HG03469 (cell line): ENCODE data around the gene CEP128.

Experiments used
- ATAC-seq: cut with Tn5 transposase; IDR thresholded peaks from one replicate; pipeline ENCODE4 v1.9.1; 2021; ENCODE audit warnings: mild to moderate bottlenecking, moderate library complexity, moderate number of reproducible peaks; ENCODE audit not compliant: unreplicated experiment

CEP128 gene

GRCh38 chr14:80624581-80624980 is 317.0 kb downstream of the CEP128 start:
- no peak for ATAC-seq

- ATAC-seq: peak; percentile 78
Measured at GRCh38 chr14:80621701-80622100, 319.8 kb downstream of the CEP128 start.

- no peak for ATAC-seq
Measured at GRCh38 chr14:80620434-80620833, 321.1 kb downstream of the CEP128 start.

GRCh38 chr14:80618751-80619329 is 322.7 kb downstream of the CEP128 start:
- no peak for ATAC-seq

GRCh38 chr14:80615831-80616230 is 325.7 kb downstream of the CEP128 start:
- ATAC-seq: no peak

GRCh38 chr14:80609055-80609454 is 332.5 kb downstream of the CEP128 start:
- ATAC-seq: no peak

GRCh38 chr14:80608563-80608962 is 333.0 kb downstream of the CEP128 start:
- ATAC-seq: no peak

GRCh38 chr14:80607430-80608190 is 333.9 kb downstream of the CEP128 start:
- ATAC-seq: no peak

- ATAC-seq: no peak
Measured at GRCh38 chr14:80606347-80606772, 335.2 kb downstream of the CEP128 start.

GRCh38 chr14:80605536-80605935 is 336.0 kb downstream of the CEP128 start:
- no peak for ATAC-seq

- ATAC-seq: no peak
Measured at GRCh38 chr14:80602946-80603345, 338.6 kb downstream of the CEP128 start.

GRCh38 chr14:80587096-80587724 is 354.3 kb downstream of the CEP128 start:
- ATAC-seq: peak; percentile 94

GRCh38 chr14:80586131-80586530 is 355.4 kb downstream of the CEP128 start:
- no peak for ATAC-seq

- no peak for ATAC-seq
Measured at GRCh38 chr14:80585506-80585835, 356.1 kb downstream of the CEP128 start.

- ATAC-seq: no peak
Measured at GRCh38 chr14:80584744-80585505, 356.6 kb downstream of the CEP128 start.

GRCh38 chr14:80577599-80577998 is 363.9 kb downstream of the CEP128 start:
- no peak for ATAC-seq

GRCh38 chr14:80576401-80576800 is 365.1 kb downstream of the CEP128 start:
- ATAC-seq: no peak

- ATAC-seq: peak; percentile 54
Measured at GRCh38 chr14:80575763-80576162, 365.8 kb downstream of the CEP128 start.

- no peak for ATAC-seq
Measured at GRCh38 chr14:80572666-80573065, 368.9 kb downstream of the CEP128 start.

- no peak for ATAC-seq
Measured at GRCh38 chr14:80570930-80571298, 370.6 kb downstream of the CEP128 start.

- ATAC-seq: no peak
Measured at GRCh38 chr14:80567905-80568536, 373.5 kb downstream of the CEP128 start.
